Liver (tissue), 3 donors: Measurements from ENCODE around the gene THADA.

Experiments
- CTCF ChIP-seq: fragments of 150-350 bp; IDR thresholded peaks from 2 replicates; pipeline ENCODE4 v1.5.1; 2017; ENCODE audit warnings: improper control_type of control experiment, low read depth, low read length; ENCODE audit not compliant: missing input control
- EGR1 ChIP-seq, 2 donors: IDR thresholded peaks; 2 replicates each; pipeline ENCODE4 v1.6.1; 2016 to 2018; ENCODE audit warnings: antibody characterized with exemption in 2 of 2, low read depth in 2 of 2
- GABPA ChIP-seq, 2 donors: IDR thresholded peaks in 1 of 2; conservative IDR thresholded peaks in 1 of 2; 2 replicates each; pipeline ENCODE4 v1.6.1; 2016; ENCODE audit warnings: antibody characterized with exemption in 2 of 2, mild to moderate bottlenecking in 1 of 2, moderate library complexity in 1 of 2
- HNF4G ChIP-seq: IDR thresholded peaks from 2 replicates; pipeline ENCODE4 v1.6.1; 2016; ENCODE audit warnings: antibody characterized with exemption
- JUND ChIP-seq, 2 donors: IDR thresholded peaks; 2 replicates each; pipeline ENCODE4 v1.6.1; 2016; ENCODE audit warnings: antibody characterized with exemption in 2 of 2
- MAX ChIP-seq: IDR thresholded peaks from 2 replicates; pipeline ENCODE4 v1.6.1; 2016; ENCODE audit warnings: antibody characterized with exemption
- NR2F2 ChIP-seq: IDR thresholded peaks from 2 replicates; pipeline ENCODE4 v1.6.1; 2016; ENCODE audit warnings: antibody characterized with exemption
- RAD21 ChIP-seq, 2 donors: IDR thresholded peaks; 2 replicates each; pipeline ENCODE4 v1.6.1; 2016; ENCODE audit warnings: antibody characterized with exemption in 2 of 2, mild to moderate bottlenecking in 2 of 2
- SP1 ChIP-seq: IDR thresholded peaks from 2 replicates; pipeline ENCODE4 v1.6.1; 2018; ENCODE audit warnings: antibody characterized with exemption, mild to moderate bottlenecking
- TAF1 ChIP-seq: conservative IDR thresholded peaks from 2 replicates; pipeline ENCODE4 v1.6.1; 2016; ENCODE audit warnings: antibody characterized with exemption, mild to moderate bottlenecking
- YY1 ChIP-seq: IDR thresholded peaks from 2 replicates; pipeline ENCODE4 v1.6.1; 2016; ENCODE audit warnings: antibody characterized with exemption, mild to moderate bottlenecking
- donor health status: healthy.
- donor health status: healthy.

GRCh38 chr2:43572244-43572643 lies 23.6 kb downstream of the THADA start:
- TF ChIP-seq CTCF = no peak
- no peak for TF ChIP-seq YY1
- TF ChIP-seq JUND (IDR thresholded peaks at IDR 0.05) = no peak
- TF ChIP-seq SP1 = no peak
- no peak for TF ChIP-seq TAF1
- TF ChIP-seq GABPA (IDR thresholded peaks at IDR 0.05 in 1 of 2, conservative IDR thresholded peaks at IDR 0.05 in 1 of 2) = no peak
- TF ChIP-seq MAX = no peak
- no peak for TF ChIP-seq HNF4G
- no peak for TF ChIP-seq NR2F2
- TF ChIP-seq RAD21 (IDR thresholded peaks at IDR 0.05) = no peak
- no peak for TF ChIP-seq EGR1 (IDR thresholded peaks at IDR 0.05; ENCODE audit: low read depth in 2 of 2)
